ENCODE results near the gene RB1. TPM values are rescaled to one million over a fixed set of nuclear protein-coding genes. Genes with fewer than 3 reads are reported as not detected.

The RB1 gene
- polyA plus RNA-seq, 1 donor from 2014 or later: 29.5 TPM

- no peaks in the 10 kb centered on the region for H3K9me3 ChIP-seq (ENCODE audit: low read length)
- no peaks in the 10 kb centered on the region for H3K36me3 ChIP-seq (ENCODE audit: insufficient read depth, low read length)
- H2AFZ ChIP-seq (ENCODE audit: low read depth, low read length): no peak overlapping the region
- no peak for TF ChIP-seq EP300 (conservative IDR thresholded peaks at IDR 0.05; ENCODE audit: poor library complexity, severe bottlenecking)
- no peak for TF ChIP-seq CTCF (IDR thresholded peaks at IDR 0.05; ENCODE audit: poor library complexity, severe bottlenecking)
- no peak for TF ChIP-seq TAF1 (IDR thresholded peaks at IDR 0.05; ENCODE audit: low read depth)
- no peak for TF ChIP-seq EZH2 (IDR thresholded peaks at IDR 0.05; ENCODE audit: borderline replicate concordance, insufficient read depth, low read length, poor library complexity, severe bottlenecking)
- TF ChIP-seq SMC3 (conservative IDR thresholded peaks at IDR 0.05; ENCODE audit: poor library complexity): no peak
- TF ChIP-seq REST (IDR thresholded peaks at IDR 0.05; ENCODE audit: borderline replicate concordance): no peak
- no peak for TF ChIP-seq MXI1 (conservative IDR thresholded peaks at IDR 0.05; ENCODE audit: poor library complexity, severe bottlenecking)
- no peak overlapping the region for H3K27ac ChIP-seq (ENCODE audit: low read length)
- no peak overlapping the region for H3K4me2 ChIP-seq (ENCODE audit: low read length)
- H3K79me2 ChIP-seq (replicated peaks; ENCODE audit: insufficient read depth, low read length): no peaks in the 10 kb centered on the region
- H3K9ac ChIP-seq (ENCODE audit: low read length): no peak overlapping the region
- no peaks in the 10 kb centered on the region for H4K20me1 ChIP-seq (ENCODE audit: insufficient read depth)
- H3K4me3 ChIP-seq (ENCODE audit: low read length): no peak overlapping the region
- no peaks in the 10 kb centered on the region for H3K27me3 ChIP-seq (ENCODE audit: insufficient read depth, low read depth, low read length)
- no peaks in the 10 kb centered on the region for H3K9me2 ChIP-seq (ENCODE audit: insufficient read depth, low read length)
- no peaks in the 10 kb centered on the region for H3F3A ChIP-seq (ENCODE audit: insufficient read depth, low read length, poor library complexity, severe bottlenecking)
These were observed 126.3 kb downstream of the RB1 start for GRCh38 chr13:48429886-48430285.

- no peak for TF ChIP-seq EP300 (conservative IDR thresholded peaks at IDR 0.05; ENCODE audit: poor library complexity, severe bottlenecking)
- no peak for TF ChIP-seq CTCF (IDR thresholded peaks at IDR 0.05; ENCODE audit: poor library complexity, severe bottlenecking)
- Histone ChIP-seq H3K9me3 (ENCODE audit: low read length) (no peaks in the 10 kb centered on the region), H3F3A (ENCODE audit: insufficient read depth, low read length, poor library complexity, severe bottlenecking) (no peaks in the 10 kb centered on the region), H4K20me1 (ENCODE audit: insufficient read depth) (no peaks in the 10 kb centered on the region), H3K4me2 (ENCODE audit: low read length) (no peak overlapping the region), H3K9me2 (ENCODE audit: insufficient read depth, low read length) (no peaks in the 10 kb centered on the region), H3K27me3 (ENCODE audit: insufficient read depth, low read depth, low read length) (no peaks in the 10 kb centered on the region), H3K27ac (ENCODE audit: low read length) (no peak overlapping the region), H3K4me3 (ENCODE audit: low read length) (no peak overlapping the region), H2AFZ (ENCODE audit: low read depth, low read length) (no peak overlapping the region), H3K79me2 (replicated peaks; ENCODE audit: insufficient read depth, low read length) (no peaks in the 10 kb centered on the region), H3K36me3 (ENCODE audit: insufficient read depth, low read length) (no peaks in the 10 kb centered on the region), H3K9ac (ENCODE audit: low read length) (no peak overlapping the region)
These were observed 127.9 kb downstream of the RB1 start for GRCh38 chr13:48431431-48431830.

Measured in neural cell (in vitro differentiated cells).